Activated B cell treated with CpG ODN at 0.5 μM for 24 hours (primary cell): Measurements from ENCODE around the gene ZDHHC13. TPM values are rescaled to one million over a fixed set of nuclear protein-coding genes. Genes with fewer than 3 reads are reported as not detected.

ENCODE experiments used
- ATAC-seq: fragments of 200-7000 bp; cut with Tn5 transposase; one replicate; pipeline ENCODE4 v1.10.0; 2021; ENCODE audit warnings: low read depth, mild to moderate bottlenecking, moderate library complexity
- CTCF ChIA-PET: fragments of 350-600 bp; sonication (Branson Sonifier 250); formaldehyde crosslinking; loops from one replicate; lab custom pipeline; 2021; ENCODE audit warnings: antibody characterized with exemption; lab: Charles Lee
- POLR2A ChIA-PET: fragments of 350-600 bp; sonication (Branson Sonifier 250); formaldehyde crosslinking; loops from one replicate; lab custom pipeline; 2021; ENCODE audit warnings: antibody characterized with exemption; lab: Charles Lee
- DNase-seq: peaks from one replicate; pipeline ENCODE4 v3.0.0; 2022
- H3K27ac Mint-ChIP-seq: one replicate; pipeline ENCODE4 v1.8.0; 2020; ENCODE audit warnings: mixed read lengths
- H3K27me3 Mint-ChIP-seq: one replicate; pipeline ENCODE4 v1.8.0; 2021; ENCODE audit warnings: mixed read lengths
- H3K36me3 Mint-ChIP-seq: one replicate; pipeline ENCODE4 v1.8.0; 2021; ENCODE audit warnings: low read depth, mixed read lengths
- H3K4me1 Mint-ChIP-seq: one replicate; pipeline ENCODE4 v1.8.0; 2021; ENCODE audit warnings: mixed read lengths
- H3K4me3 Mint-ChIP-seq: one replicate; pipeline ENCODE4 v1.8.0; 2020; ENCODE audit warnings: mild to moderate bottlenecking, mixed read lengths
- H3K9me3 Mint-ChIP-seq: one replicate; pipeline ENCODE4 v1.8.0; 2020; ENCODE audit warnings: mixed read lengths
- CTCF ChIP-seq: fragments of 200-600 bp; IDR thresholded peaks from one replicate; pipeline ENCODE4 v1.8.0; 2022; ENCODE audit warnings: antibody characterized with exemption, mild to moderate bottlenecking
- intact Hi-C: fragments of 100-400 bp; cut with micrococcal nuclease; formaldehyde crosslinking; loops from one replicate; pipeline ENCODE4 v1.15.1; 2024
- total RNA-seq: library from RNA; stranded (reverse); gene quantifications from 2 replicates; pipeline ENCODE4 v1.2.3, GENCODE V29; 2022

The ZDHHC13 gene
- total RNA-seq, 1 donor from 2014 or later = 25.2 TPM

GRCh38 chr11:19094859-19095258 lies 22.1 kb upstream of the ZDHHC13 start:
- ATAC-seq (no peak), DNase-seq (no peak)
- no peak overlapping the region for H3K27ac Mint-ChIP-seq
- no peaks in the 10 kb centered on the region for H3K36me3 Mint-ChIP-seq
- H3K27me3 Mint-ChIP-seq = peaks cover 30% of the 10 kb centered on the region
- no peak for TF ChIP-seq CTCF
- intact Hi-C loops = no loop called here
- no peak overlapping the region for H3K4me3 Mint-ChIP-seq
- CTCF ChIA-PET = interaction anchor here (1.3 kb wide), 1 partner anchor 18 kb away, joined by 3 read pairs; no protein-coding TSS in a partner anchor
- H3K9me3 Mint-ChIP-seq = no peaks in the 10 kb centered on the region
- POLR2A ChIA-PET = no interaction called here
- H3K4me1 Mint-ChIP-seq = no peaks in the 10 kb centered on the region

- H3K36me3 Mint-ChIP-seq = no peaks in the 10 kb centered on the region
- H3K4me1 Mint-ChIP-seq = no peaks in the 10 kb centered on the region
Observed at GRCh38 chr11:19099093-19099492, 17.9 kb upstream of the ZDHHC13 start.

GRCh38 chr11:19100885-19101284 lies 16.1 kb upstream of the ZDHHC13 start:
- peaks cover 2% of the 10 kb centered on the region for H3K9me3 Mint-ChIP-seq

More at GRCh38 chr11:19099093-19099492, 17.9 kb upstream of the ZDHHC13 start:
- Mint-ChIP-seq H3K27me3 (peaks cover 36% of the 10 kb centered on the region), H3K4me3 (no peak overlapping the region), H3K9me3 (peaks cover 2% of the 10 kb centered on the region), H3K27ac (no peak overlapping the region)
- intact Hi-C loops = no loop called here
- ATAC-seq (no peak), DNase-seq (no peak)
- TF ChIP-seq CTCF = no peak
- ChIA-PET CTCF (no interaction called here), POLR2A (no interaction called here)

GRCh38 chr11:19101796-19102520 lies 15.0 kb upstream of the ZDHHC13 start:
- intact Hi-C loops = no loop called here
- CTCF ChIA-PET = no interaction called here
- TF ChIP-seq CTCF = no peak

More at GRCh38 chr11:19100885-19101284, 16.1 kb upstream of the ZDHHC13 start:
- ChIA-PET CTCF (no interaction called here), POLR2A (no interaction called here)
- TF ChIP-seq CTCF = no peak
- no peaks in the 10 kb centered on the region for H3K36me3 Mint-ChIP-seq
- no peaks in the 10 kb centered on the region for H3K4me1 Mint-ChIP-seq
- peaks cover 36% of the 10 kb centered on the region for H3K27me3 Mint-ChIP-seq
- no peak for DNase-seq
- no peak overlapping the region for H3K27ac Mint-ChIP-seq
- H3K4me3 Mint-ChIP-seq = no peak overlapping the region
- intact Hi-C loops = no loop called here
- no peak for ATAC-seq

GRCh38 chr11:19102521-19102900 lies 14.5 kb upstream of the ZDHHC13 start:
- POLR2A ChIA-PET = no interaction called here

More at GRCh38 chr11:19101796-19102520, 15.0 kb upstream of the ZDHHC13 start:
- Mint-ChIP-seq H3K27ac (no peak overlapping the region), H3K4me1 (no peaks in the 10 kb centered on the region), H3K4me3 (no peak overlapping the region), H3K36me3 (no peaks in the 10 kb centered on the region), H3K27me3 (peaks cover 28% of the 10 kb centered on the region), H3K9me3 (peaks cover 2% of the 10 kb centered on the region)
- no peak for ATAC-seq
- DNase-seq = no peak
- POLR2A ChIA-PET = no interaction called here

More at GRCh38 chr11:19102521-19102900, 14.5 kb upstream of the ZDHHC13 start:
- Mint-ChIP-seq H3K36me3 (no peaks in the 10 kb centered on the region), H3K27ac (no peak overlapping the region), H3K4me3 (no peak overlapping the region), H3K9me3 (peaks cover 2% of the 10 kb centered on the region), H3K27me3 (peaks cover 31% of the 10 kb centered on the region), H3K4me1 (no peaks in the 10 kb centered on the region)
- DNase-seq = no peak
- CTCF ChIA-PET = no interaction called here
- intact Hi-C loops = no loop called here
- no peak for TF ChIP-seq CTCF
- ATAC-seq = no peak
